AG09309 (cell line): ENCODE results near the gene IMMP2L.

Source experiments
- DNase-seq: peaks from one replicate; pipeline ENCODE4 v3.0.0-alpha.2; 2010; ENCODE audit warnings: low read depth
- H3K4me3 ChIP-seq: 2 replicates; pipeline ENCODE4 v1.5.1; 2011; ENCODE audit warnings: mild to moderate bottlenecking, low read depth, low read length, moderate library complexity; ENCODE audit not compliant: control insufficient read depth
- TF ChIP-seq, protein P1 (sequence below): IDR thresholded peaks from 2 replicates; pipeline ENCODE4 v1.5.1; 2011; ENCODE audit warnings: mild to moderate bottlenecking, low read depth, low read length, inconsistent platforms; ENCODE audit not compliant: insufficient read depth, control insufficient read depth; ENCODE audit errors: missing control alignments

Gene IMMP2L

DNA sequence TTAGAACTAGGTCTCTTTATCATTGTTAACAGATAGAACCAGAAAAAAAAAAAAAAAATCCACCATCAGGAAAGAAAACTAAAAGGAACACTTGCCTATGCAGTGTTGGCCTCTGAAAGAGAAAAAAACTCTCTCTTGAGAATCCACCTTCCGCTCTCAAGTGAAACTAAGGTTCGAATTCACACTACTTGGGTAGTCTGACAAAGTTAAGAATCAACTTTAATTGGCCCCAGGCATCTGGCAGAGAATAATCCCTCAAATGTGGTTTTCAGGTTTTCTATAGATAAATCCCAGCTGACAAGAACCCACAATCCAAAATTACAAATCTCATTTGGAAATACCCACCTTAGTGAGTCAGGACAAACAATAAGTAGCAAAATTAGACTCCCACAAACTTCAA lies 671.1 kb downstream of the IMMP2L start:
- no peak overlapping the region for H3K4me3 ChIP-seq
- TF ChIP-seq, protein P1, sequence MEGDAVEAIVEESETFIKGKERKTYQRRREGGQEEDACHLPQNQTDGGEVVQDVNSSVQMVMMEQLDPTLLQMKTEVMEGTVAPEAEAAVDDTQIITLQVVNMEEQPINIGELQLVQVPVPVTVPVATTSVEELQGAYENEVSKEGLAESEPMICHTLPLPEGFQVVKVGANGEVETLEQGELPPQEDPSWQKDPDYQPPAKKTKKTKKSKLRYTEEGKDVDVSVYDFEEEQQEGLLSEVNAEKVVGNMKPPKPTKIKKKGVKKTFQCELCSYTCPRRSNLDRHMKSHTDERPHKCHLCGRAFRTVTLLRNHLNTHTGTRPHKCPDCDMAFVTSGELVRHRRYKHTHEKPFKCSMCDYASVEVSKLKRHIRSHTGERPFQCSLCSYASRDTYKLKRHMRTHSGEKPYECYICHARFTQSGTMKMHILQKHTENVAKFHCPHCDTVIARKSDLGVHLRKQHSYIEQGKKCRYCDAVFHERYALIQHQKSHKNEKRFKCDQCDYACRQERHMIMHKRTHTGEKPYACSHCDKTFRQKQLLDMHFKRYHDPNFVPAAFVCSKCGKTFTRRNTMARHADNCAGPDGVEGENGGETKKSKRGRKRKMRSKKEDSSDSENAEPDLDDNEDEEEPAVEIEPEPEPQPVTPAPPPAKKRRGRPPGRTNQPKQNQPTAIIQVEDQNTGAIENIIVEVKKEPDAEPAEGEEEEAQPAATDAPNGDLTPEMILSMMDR, result no peak
- no peak for DNase-seq

DNA sequence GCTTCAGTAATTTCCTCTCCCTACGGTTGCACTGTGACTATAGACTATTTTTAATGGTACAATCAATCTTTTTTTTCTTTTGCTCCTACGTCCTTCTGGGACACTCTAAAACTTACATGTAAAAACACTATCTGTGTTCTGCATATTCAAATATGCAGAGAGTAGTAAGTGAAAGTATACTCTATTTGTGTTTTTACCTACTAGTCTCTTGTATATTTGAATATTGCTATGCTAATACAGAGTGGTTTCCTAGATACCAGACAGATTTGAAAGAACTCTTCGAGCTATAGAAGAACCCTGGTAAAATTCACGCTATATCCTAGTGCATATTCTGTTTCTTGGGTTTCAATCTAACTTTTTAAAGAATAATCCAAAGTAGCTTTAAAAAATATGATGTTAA lies 672.2 kb downstream of the IMMP2L start:
- TF ChIP-seq, protein P1, result no peak
- no peak for DNase-seq

DNA sequence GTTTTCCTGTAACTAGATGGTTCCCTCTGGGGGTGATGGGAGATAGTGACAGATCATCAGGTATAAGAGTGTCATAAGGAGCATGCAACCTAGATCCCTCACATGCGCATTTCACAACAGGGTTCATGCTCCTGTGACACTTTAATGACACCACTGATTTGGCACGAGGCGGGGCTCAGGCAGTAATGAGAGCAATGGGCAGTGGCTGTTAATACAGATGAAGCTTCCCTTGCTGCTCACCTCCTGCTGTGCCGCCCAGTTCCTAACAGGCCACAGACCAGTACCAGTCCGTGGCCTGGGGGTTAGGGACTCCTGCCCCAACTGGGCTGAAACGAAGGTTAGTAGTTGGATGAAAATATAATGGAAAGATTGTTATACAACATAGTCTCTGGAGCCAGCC lies 673.0 kb downstream of the IMMP2L start:
- no peak for DNase-seq
- no peak overlapping the region for H3K4me3 ChIP-seq
- TF ChIP-seq, protein P1, result no peak

More for the DNA sequence above, 672.2 kb downstream of the IMMP2L start:
- H3K4me3 ChIP-seq, result no peak overlapping the region

DNA sequence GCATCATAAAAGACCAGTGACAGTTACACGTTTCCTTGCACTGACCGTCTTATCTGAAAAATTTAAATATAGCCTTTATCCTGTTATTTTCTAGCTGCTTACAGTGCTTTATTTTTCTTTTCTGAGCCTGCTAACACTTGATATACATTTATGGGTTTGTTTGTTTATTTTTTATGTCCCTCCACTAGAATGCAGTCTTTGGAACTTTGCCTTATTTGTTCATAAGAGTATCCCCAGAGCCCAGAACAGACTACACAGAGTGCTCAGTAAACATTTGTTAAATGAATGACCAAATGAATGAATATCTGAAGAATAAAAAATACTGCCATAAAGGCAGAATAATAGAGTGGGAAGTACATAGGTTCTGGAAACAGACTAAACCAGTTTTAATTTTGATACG lies 673.7 kb downstream of the IMMP2L start:
- TF ChIP-seq, protein P1, result no peak
- no peak overlapping the region for H3K4me3 ChIP-seq
- no peak for DNase-seq

DNA sequence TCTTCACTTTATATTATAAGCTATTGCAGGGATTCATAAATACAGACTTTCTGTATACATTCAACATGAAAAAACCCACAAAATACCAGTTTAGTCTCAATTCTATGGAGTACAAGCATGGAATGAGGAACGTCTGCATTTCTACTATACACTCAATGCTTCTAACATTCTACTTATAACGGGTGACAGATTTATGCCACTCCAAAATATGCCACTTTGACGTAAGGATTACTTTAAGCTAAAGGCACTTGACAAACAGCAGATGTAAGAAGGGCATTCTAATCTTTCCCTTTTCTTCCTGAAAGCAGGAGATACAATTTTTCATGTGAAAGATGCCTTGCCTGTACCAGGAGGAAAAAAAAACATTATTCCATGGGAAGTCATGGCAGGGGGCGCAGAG lies 676.8 kb downstream of the IMMP2L start:
- DNase-seq, result no peak
- TF ChIP-seq, protein P1, result no peak

DNA sequence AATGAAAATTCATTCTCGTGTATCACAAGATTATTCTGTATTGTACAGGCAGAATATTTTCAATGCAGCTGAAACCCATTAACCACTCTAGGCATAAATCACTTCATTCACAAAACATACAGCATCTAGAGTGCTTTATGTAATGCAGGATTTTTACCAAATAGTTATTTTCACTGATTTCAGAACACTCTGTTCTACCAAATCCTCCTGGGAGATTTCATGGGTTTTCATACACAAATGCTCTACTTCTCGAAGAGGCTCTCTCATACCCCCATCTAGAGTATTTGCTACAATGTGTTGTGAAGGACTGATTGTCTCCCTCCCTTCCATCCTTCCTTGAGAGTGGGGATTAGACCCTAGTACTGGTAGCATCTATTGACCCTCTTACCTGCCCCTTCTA lies 680.6 kb downstream of the IMMP2L start:
- no peak overlapping the region for H3K4me3 ChIP-seq
- DNase-seq, result no peak
- TF ChIP-seq, protein P1, result no peak

More for the DNA sequence above, 676.8 kb downstream of the IMMP2L start:
- H3K4me3 ChIP-seq, result no peak overlapping the region

DNA sequence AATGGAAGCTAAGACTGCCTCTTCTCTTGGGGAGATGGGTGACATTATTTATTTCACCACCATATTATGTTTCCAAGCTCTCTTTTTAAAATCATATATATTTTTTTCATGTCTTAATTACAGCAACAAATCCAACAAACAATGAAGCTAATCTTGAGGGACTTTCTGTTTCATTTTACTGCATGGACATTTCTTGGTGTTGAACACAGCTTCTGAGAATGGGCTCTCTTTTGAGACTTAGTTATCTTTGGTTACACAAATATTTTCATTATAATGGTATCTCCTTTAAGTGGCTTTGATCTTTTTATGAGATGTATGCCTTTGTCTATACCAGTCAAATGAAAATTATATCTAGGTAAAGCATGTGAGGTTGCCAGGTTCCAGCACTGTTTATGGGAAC lies 681.3 kb downstream of the IMMP2L start:
- no peak overlapping the region for H3K4me3 ChIP-seq
- DNase-seq, result no peak
- TF ChIP-seq, protein P1, result no peak
